PC-9 (cell line): ENCODE data around the gene CPD. TPM values are rescaled to one million over a fixed set of nuclear protein-coding genes. Genes with fewer than 3 reads are reported as not detected.

Experiments
- BruUV-seq: library from RNA; stranded (reverse); fragments of 400-500 nt; replicated peaks from 2 replicates; lab custom pipeline; 2021; lab: Mats Ljungman, UMichigan
- CTCF ChIA-PET: fragments of 300-600 bp; sonication (Branson Sonifier 250); formaldehyde crosslinking; loops from one replicate; lab custom pipeline; 2022; ENCODE audit warnings: antibody characterized with exemption; lab: Charles Lee
- POLR2A ChIA-PET: fragments of 300-600 bp; sonication (Branson Sonifier 250); formaldehyde crosslinking; loops from one replicate; lab custom pipeline; 2022; ENCODE audit warnings: antibody characterized with exemption; ENCODE audit not compliant: unreplicated experiment; lab: Charles Lee
- DNase-seq, 2 experiments: peaks; one replicate each; pipeline versions ENCODE4 v3.0.0 to v3.0.0-alpha.2; 2015 to 2022; ENCODE audit warnings: mixed read lengths in 1 of 2
- H2AFZ ChIP-seq: fragments of 200-600 bp; sonication (generic); 2 replicates; pipeline ENCODE4 v1.8.1; 2017; ENCODE audit warnings: antibody characterized with exemption
- H3F3A ChIP-seq: fragments of 200-600 bp; sonication (generic); 2 replicates; pipeline ENCODE4 v1.8.1; 2017; ENCODE audit warnings: antibody characterized with exemption, mild to moderate bottlenecking, low read depth; ENCODE audit not compliant: insufficient read depth
- H3K27ac ChIP-seq: fragments of 200-600 bp; sonication (generic); 2 replicates; pipeline ENCODE4 v1.6.1; 2016; ENCODE audit warnings: mixed run types
- H3K27me3 ChIP-seq: fragments of 200-600 bp; sonication (generic); 2 replicates; pipeline ENCODE4 v1.6.1; 2016; ENCODE audit warnings: low read depth, mixed run types; ENCODE audit not compliant: insufficient read depth
- H3K36me3 ChIP-seq: fragments of 200-600 bp; sonication (generic); 2 replicates; pipeline ENCODE4 v1.6.1; 2016; ENCODE audit warnings: low read depth, mixed run types
- H3K4me1 ChIP-seq: fragments of 200-600 bp; sonication (generic); replicated peaks from 2 replicates; pipeline ENCODE4 v1.6.1; 2016; ENCODE audit warnings: mixed run types; ENCODE audit not compliant: insufficient read depth
- H3K4me2 ChIP-seq: fragments of 200-600 bp; sonication (generic); 2 replicates; pipeline ENCODE4 v1.6.1; 2017; ENCODE audit warnings: mixed run types
- H3K4me3 ChIP-seq: fragments of 200-600 bp; sonication (generic); 2 replicates; pipeline ENCODE4 v1.6.1; 2016; ENCODE audit warnings: mixed run types
- H3K79me2 ChIP-seq: fragments of 200-600 bp; sonication (generic); 2 replicates; pipeline ENCODE4 v1.6.1; 2017; ENCODE audit warnings: low read depth, mixed run types
- H3K9me2 ChIP-seq: fragments of 200-600 bp; sonication (generic); 2 replicates; pipeline ENCODE4 v1.8.1; 2017; ENCODE audit warnings: mild to moderate bottlenecking; ENCODE audit not compliant: insufficient read depth
- H3K9me3 ChIP-seq: fragments of 200-600 bp; sonication (generic); 2 replicates; pipeline ENCODE4 v1.8.1; 2016; ENCODE audit warnings: low read depth; ENCODE audit not compliant: insufficient read depth
- H4K20me1 ChIP-seq: fragments of 200-600 bp; sonication (generic); 2 replicates; pipeline ENCODE4 v1.8.1; 2017; ENCODE audit not compliant: insufficient read depth
- EZH2 ChIP-seq: fragments of 200-600 bp; sonication (generic); IDR thresholded peaks from 2 replicates; pipeline ENCODE4 v1.8.0; 2017; ENCODE audit warnings: antibody characterized with exemption, low read depth
- intact Hi-C: fragments of 100-400 bp; cut with micrococcal nuclease; formaldehyde crosslinking; loops from one replicate; pipeline ENCODE4 v1.10.0; 2022; ENCODE audit not compliant: unreplicated experiment
- total RNA-seq: library from RNA; stranded (reverse); gene quantifications from 2 replicates; pipeline ENCODE4 v1.2.3, GENCODE V29; 2021
- TF ChIP-seq, protein P1 (sequence below): fragments of 200-600 bp; sonication (generic); conservative IDR thresholded peaks from 2 replicates; pipeline ENCODE4 v1.6.1; 2017; ENCODE audit warnings: mixed run types, antibody characterized with exemption, mild to moderate bottlenecking, moderate library complexity

The CPD gene
- total RNA-seq, 1 experiment from 2014 or later: 55.0 TPM

DNA sequence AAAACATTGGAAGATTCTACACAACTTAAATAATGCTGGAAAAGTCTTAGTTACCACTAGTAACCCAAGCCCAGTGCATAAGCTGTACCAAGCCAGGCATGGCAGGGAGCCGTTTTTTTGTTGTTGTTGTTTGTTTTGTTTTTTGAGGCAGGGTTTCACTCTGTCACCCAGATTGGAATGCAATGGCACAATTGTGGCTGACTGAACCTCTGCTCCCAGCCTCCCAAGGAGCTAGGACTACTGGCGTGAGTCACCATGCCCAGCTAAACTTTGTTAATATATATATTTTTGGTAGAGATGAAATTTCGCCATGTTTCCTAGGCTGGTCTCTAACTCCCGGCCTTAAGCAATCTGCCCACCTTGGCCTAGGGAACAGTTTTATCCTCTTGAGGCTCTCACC is 44.3 kb upstream of the CPD start:
- ChIA-PET POLR2A (no interaction called here), CTCF (interaction anchor here (0.6 kb wide), 1 partner anchor 140 kb away, joined by 10 read pairs; no protein-coding TSS in a partner anchor)
- no peaks in the 10 kb centered on the region for H3K36me3 ChIP-seq
- no peaks in the 10 kb centered on the region for H3K27me3 ChIP-seq
- H3K79me2 ChIP-seq: no peaks in the 10 kb centered on the region
- DNase-seq: peak in 1 of 2 experiments; percentile 40
- no peak overlapping the region for H3K4me2 ChIP-seq
- intact Hi-C loops: no loop called here
- H4K20me1 ChIP-seq: no peaks in the 10 kb centered on the region
- BruUV-seq: no TSS peak
- no peaks in the 10 kb centered on the region for H3K9me3 ChIP-seq
- H2AFZ ChIP-seq: no peak overlapping the region
- H3K4me1 ChIP-seq: peaks cover 10% of the 10 kb centered on the region; the same call in 1 of the 2 replicates
- no peaks in the 10 kb centered on the region for H3F3A ChIP-seq
- TF ChIP-seq, protein P1, sequence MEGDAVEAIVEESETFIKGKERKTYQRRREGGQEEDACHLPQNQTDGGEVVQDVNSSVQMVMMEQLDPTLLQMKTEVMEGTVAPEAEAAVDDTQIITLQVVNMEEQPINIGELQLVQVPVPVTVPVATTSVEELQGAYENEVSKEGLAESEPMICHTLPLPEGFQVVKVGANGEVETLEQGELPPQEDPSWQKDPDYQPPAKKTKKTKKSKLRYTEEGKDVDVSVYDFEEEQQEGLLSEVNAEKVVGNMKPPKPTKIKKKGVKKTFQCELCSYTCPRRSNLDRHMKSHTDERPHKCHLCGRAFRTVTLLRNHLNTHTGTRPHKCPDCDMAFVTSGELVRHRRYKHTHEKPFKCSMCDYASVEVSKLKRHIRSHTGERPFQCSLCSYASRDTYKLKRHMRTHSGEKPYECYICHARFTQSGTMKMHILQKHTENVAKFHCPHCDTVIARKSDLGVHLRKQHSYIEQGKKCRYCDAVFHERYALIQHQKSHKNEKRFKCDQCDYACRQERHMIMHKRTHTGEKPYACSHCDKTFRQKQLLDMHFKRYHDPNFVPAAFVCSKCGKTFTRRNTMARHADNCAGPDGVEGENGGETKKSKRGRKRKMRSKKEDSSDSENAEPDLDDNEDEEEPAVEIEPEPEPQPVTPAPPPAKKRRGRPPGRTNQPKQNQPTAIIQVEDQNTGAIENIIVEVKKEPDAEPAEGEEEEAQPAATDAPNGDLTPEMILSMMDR: no peak
- no peak for TF ChIP-seq EZH2
- H3K4me3 ChIP-seq: no peak overlapping the region
- no peak overlapping the region for H3K27ac ChIP-seq
- no peaks in the 10 kb centered on the region for H3K9me2 ChIP-seq

- H3F3A ChIP-seq: peaks cover 7% of the 10 kb centered on the region; the same call in 1 of the 2 replicates
- H3K79me2 ChIP-seq: no peaks in the 10 kb centered on the region
- H3K4me3 ChIP-seq: no peak overlapping the region
- CTCF ChIA-PET: interaction anchor here (0.5 to 1.8 kb wide), 13 partner anchors 8 to 1805 kb away, joined by 3 to 18 read pairs (median 4); no protein-coding TSS in a partner anchor
- no peak overlapping the region for H2AFZ ChIP-seq
- intact Hi-C loops: loop anchor here (1.0 kb wide), 1 partner anchor 232 kb away; no protein-coding TSS in a partner anchor
- H3K9me2 ChIP-seq: no peaks in the 10 kb centered on the region
- no peak for TF ChIP-seq EZH2
- TF ChIP-seq, protein P1: peak; percentile 96
- no peaks in the 10 kb centered on the region for H4K20me1 ChIP-seq
- H3K27me3 ChIP-seq: no peaks in the 10 kb centered on the region
- peaks cover 25% of the 10 kb centered on the region for H3K4me1 ChIP-seq
- no peak overlapping the region for H3K4me2 ChIP-seq
- BruUV-seq: no TSS peak
- H3K27ac ChIP-seq: no peak overlapping the region
- no peaks in the 10 kb centered on the region for H3K36me3 ChIP-seq
- H3K9me3 ChIP-seq: no peaks in the 10 kb centered on the region
- POLR2A ChIA-PET: no interaction called here
- DNase-seq: peak; percentile 41 to 45
These were observed 42.2 kb upstream of the CPD start for GRCh38 chr17:30336369-30337171.

- H3K36me3 ChIP-seq: no peaks in the 10 kb centered on the region
- peak in 1 of 2 experiments; percentile 52 for DNase-seq
- TF ChIP-seq EZH2: no peak
- TF ChIP-seq, protein P1: no peak
- no peaks in the 10 kb centered on the region for H3K79me2 ChIP-seq
- POLR2A ChIA-PET: no interaction called here
- no peaks in the 10 kb centered on the region for H4K20me1 ChIP-seq
- H3K4me2 ChIP-seq: no peak overlapping the region
- BruUV-seq: no TSS peak
- no peak overlapping the region for H2AFZ ChIP-seq
- no peaks in the 10 kb centered on the region for H3K9me2 ChIP-seq
- no peak overlapping the region for H3K27ac ChIP-seq
- intact Hi-C loops: no loop called here
- peaks cover 7% of the 10 kb centered on the region; the same call in 1 of the 2 replicates for H3F3A ChIP-seq
- H3K27me3 ChIP-seq: no peaks in the 10 kb centered on the region
- H3K4me3 ChIP-seq: no peak overlapping the region
- H3K4me1 ChIP-seq: peaks cover 25% of the 10 kb centered on the region
- no peaks in the 10 kb centered on the region for H3K9me3 ChIP-seq
- CTCF ChIA-PET: interaction anchor here (1.1 to 1.8 kb wide), 2 partner anchors 233 kb away, joined by 6 to 18 read pairs; no protein-coding TSS in a partner anchor
These were observed 41.2 kb upstream of the CPD start for GRCh38 chr17:30337393-30337999.
